ENCODE measurements around the gene KLF15.

The KLF15 gene

GRCh38 chr3:126369490-126369889 is 12.3 kb upstream of the KLF15 start:
- no peak overlapping the region for H3K4me3 ChIP-seq (ENCODE audit: low read depth, low read length)
- TF ChIP-seq CTCF (IDR thresholded peaks at IDR 0.05; ENCODE audit: low read depth, low read length), result no peak

- no peak for TF ChIP-seq CTCF (IDR thresholded peaks at IDR 0.05; ENCODE audit: low read depth, low read length)
- no peak overlapping the region for H3K4me3 ChIP-seq (ENCODE audit: low read depth, low read length)
Observed at GRCh38 chr3:126367316-126367805, 10.2 kb upstream of the KLF15 start.

GRCh38 chr3:126365351-126366277 is 8.4 kb upstream of the KLF15 start:
- TF ChIP-seq CTCF (IDR thresholded peaks at IDR 0.05; ENCODE audit: low read depth, low read length), result no peak
- no peak overlapping the region for H3K4me3 ChIP-seq (ENCODE audit: low read depth, low read length)

GRCh38 chr3:126364731-126365301 is 7.6 kb upstream of the KLF15 start:
- H3K4me3 ChIP-seq (ENCODE audit: low read depth, low read length), result no peak overlapping the region
- TF ChIP-seq CTCF (IDR thresholded peaks at IDR 0.05; ENCODE audit: low read depth, low read length), result no peak

GRCh38 chr3:126364130-126364695 is 7.0 kb upstream of the KLF15 start:
- TF ChIP-seq CTCF (IDR thresholded peaks at IDR 0.05; ENCODE audit: low read depth, low read length), result no peak
- H3K4me3 ChIP-seq (ENCODE audit: low read depth, low read length), result no peak overlapping the region

- TF ChIP-seq CTCF (IDR thresholded peaks at IDR 0.05; ENCODE audit: low read depth, low read length), result no peak
- H3K4me3 ChIP-seq (ENCODE audit: low read depth, low read length), result no peak overlapping the region
Observed at GRCh38 chr3:126361211-126361610, 4.0 kb upstream of the KLF15 start.

- TF ChIP-seq CTCF (IDR thresholded peaks at IDR 0.05; ENCODE audit: low read depth, low read length), result no peak
- no peak overlapping the region for H3K4me3 ChIP-seq (ENCODE audit: low read depth, low read length)
Observed at GRCh38 chr3:126360714-126361060, 3.5 kb upstream of the KLF15 start.
